Tibial artery (tissue), 4 donors: ENCODE data around the gene ZDHHC16.

Experiments
- DNase-seq, 2 donors: peaks; one replicate each; pipeline ENCODE4 v3.0.0-alpha.2; 2019
- H3K27ac ChIP-seq, 2 donors: fragments of 200-600 bp; sonication (generic) in 1 of 2; 1 replicate in 1 of 2; 2 replicates in 1 of 2; pipeline ENCODE4 v1.5.1; 2018 to 2019; ENCODE audit warnings: mild to moderate bottlenecking in 1 of 2
- H3K27me3 ChIP-seq, 2 donors: fragments of 200-600 bp; sonication (generic) in 1 of 2; one replicate each; pipeline versions ENCODE4 v1.5.1 to v1.6.0; 2016 to 2019
- H3K36me3 ChIP-seq, 3 donors: fragments of 200-600 bp; sonication (generic) in 2 of 3; one replicate each; pipeline ENCODE4 v1.5.1; 2016 to 2019; ENCODE audit warnings: mild to moderate bottlenecking in 2 of 3
- H3K4me1 ChIP-seq, 4 donors: fragments of 200-600 bp; sonication (generic) in 2 of 4; 1 replicate in 3 of 4; 2 replicates in 1 of 4; pipeline ENCODE4 v1.5.1; 2016 to 2019
- H3K4me3 ChIP-seq, 2 donors: fragments of 200-600 bp; sonication (generic) in 1 of 2; 1 replicate in 1 of 2; 2 replicates in 1 of 2; pipeline ENCODE4 v1.5.1; 2018 to 2019; ENCODE audit warnings: mild to moderate bottlenecking in 2 of 2
- H3K9me3 ChIP-seq, 3 donors: fragments of 200-600 bp; sonication (generic) in 1 of 3; one replicate each; pipeline ENCODE4 v1.5.1; 2016 to 2019
- intact Hi-C: fragments of 100-400 bp; cut with DNase I; formaldehyde crosslinking; loops from one replicate; pipeline ENCODE4 v1.15.0; 2023; ENCODE audit warnings: low total_unique reads
- TF ChIP-seq, protein P1 (sequence below), 2 experiments: fragments of 200-600 bp in 1 of 2; fragments of 450-650 bp in 1 of 2; IDR thresholded peaks; one replicate each; pipeline ENCODE4 v1.5.1; 2017 to 2019; ENCODE audit warnings: antibody characterized with exemption in 2 of 2, mild to moderate bottlenecking in 1 of 2, moderate library complexity in 1 of 2

ZDHHC16 gene

DNA sequence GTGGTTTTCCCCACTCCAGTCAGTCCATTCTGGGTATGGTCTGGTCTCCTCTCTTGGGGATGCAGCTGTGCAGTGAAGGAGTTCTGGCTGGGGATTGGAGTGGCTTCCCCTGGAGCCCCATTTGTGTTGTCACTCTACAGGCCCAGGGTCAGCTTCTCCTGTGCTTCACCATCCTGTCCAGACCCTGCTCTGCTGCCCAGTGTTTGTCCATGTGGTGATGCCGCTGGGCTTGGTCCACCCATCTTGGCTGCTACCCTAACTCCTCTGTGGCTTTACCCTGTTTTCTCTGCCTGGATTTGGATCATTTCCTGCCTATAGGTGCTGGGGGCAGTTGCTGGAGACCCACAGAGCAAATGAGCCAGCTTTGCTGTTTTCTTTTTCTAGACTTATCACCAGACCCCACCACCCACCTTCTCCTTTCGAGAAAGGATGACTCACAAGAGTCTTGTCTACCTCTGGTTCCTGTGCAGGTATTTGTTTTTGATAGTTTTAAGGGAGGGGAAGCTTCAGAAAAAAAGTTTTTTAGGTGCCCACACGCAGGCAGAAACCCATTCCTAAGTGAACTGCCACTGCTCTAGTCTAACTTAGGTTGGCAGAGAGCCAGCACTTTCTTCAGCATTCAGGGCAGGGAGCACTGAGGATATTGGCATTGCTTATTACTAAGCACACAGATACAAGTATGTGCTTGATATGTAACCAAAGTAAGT is 8.5 kb downstream of the ZDHHC16 start:
- no peaks in the 10 kb centered on the region for H3K27me3 ChIP-seq
- DNase-seq = peak in 1 of 2 donors; percentile 41
- intact Hi-C loops = no loop called here
- H3K4me3 ChIP-seq = no peak overlapping the region
- H3K9me3 ChIP-seq = no peaks in the 10 kb centered on the region
- H3K4me1 ChIP-seq = peaks cover 0 to 25% (median 14%) of the 10 kb centered on the region in 4 donors
- peaks cover 34 to 72% (median 48%) of the 10 kb centered on the region in 3 donors for H3K36me3 ChIP-seq
- H3K27ac ChIP-seq = peak overlapping the region; percentile 6 to 30
- TF ChIP-seq, protein P1, sequence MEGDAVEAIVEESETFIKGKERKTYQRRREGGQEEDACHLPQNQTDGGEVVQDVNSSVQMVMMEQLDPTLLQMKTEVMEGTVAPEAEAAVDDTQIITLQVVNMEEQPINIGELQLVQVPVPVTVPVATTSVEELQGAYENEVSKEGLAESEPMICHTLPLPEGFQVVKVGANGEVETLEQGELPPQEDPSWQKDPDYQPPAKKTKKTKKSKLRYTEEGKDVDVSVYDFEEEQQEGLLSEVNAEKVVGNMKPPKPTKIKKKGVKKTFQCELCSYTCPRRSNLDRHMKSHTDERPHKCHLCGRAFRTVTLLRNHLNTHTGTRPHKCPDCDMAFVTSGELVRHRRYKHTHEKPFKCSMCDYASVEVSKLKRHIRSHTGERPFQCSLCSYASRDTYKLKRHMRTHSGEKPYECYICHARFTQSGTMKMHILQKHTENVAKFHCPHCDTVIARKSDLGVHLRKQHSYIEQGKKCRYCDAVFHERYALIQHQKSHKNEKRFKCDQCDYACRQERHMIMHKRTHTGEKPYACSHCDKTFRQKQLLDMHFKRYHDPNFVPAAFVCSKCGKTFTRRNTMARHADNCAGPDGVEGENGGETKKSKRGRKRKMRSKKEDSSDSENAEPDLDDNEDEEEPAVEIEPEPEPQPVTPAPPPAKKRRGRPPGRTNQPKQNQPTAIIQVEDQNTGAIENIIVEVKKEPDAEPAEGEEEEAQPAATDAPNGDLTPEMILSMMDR (IDR thresholded peaks at IDR 0.05) = no peak

DNA sequence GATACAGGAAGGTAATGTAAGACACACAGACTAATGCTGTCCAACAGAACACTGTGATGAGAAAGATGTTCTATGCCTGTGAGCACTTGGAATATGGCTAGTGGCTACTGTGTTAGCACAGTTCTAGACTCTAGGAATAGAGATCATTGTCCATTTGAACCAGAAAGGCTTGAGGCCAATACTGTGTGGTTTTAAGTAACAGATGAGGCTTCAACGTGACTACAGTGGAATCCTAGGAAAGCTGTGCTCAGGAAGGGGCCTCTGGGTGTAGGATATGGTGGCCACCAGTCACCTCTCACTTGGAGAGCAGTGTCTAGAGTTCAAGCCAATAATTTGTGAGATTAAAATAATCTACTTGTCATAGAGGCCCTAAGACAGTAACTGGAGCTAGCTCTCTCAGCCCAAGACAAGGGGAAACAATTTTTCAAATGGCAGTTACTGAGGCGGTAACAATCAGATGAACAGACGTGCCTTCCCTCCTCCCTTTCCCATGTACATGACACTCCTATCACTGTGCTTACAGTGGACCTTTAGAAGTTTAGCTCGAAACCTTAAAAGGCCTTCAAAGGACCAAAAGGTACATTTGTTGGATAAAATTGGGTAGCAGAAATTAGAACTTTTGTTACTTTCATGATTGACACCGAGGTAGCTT is 10.2 kb downstream of the ZDHHC16 start:
- Histone ChIP-seq H3K4me3 (no peak overlapping the region), H3K27me3 (no peaks in the 10 kb centered on the region), H3K27ac (peak overlapping the region in 1 of 2 donors; percentile 5), H3K9me3 (no peaks in the 10 kb centered on the region), H3K36me3 (peaks cover 51 to 88% (median 65%) of the 10 kb centered on the region in 3 donors), H3K4me1 (peaks cover 0 to 15% (median 10%) of the 10 kb centered on the region in 4 donors)
- intact Hi-C loops = no loop called here
- DNase-seq = no peak
- TF ChIP-seq, protein P1 (IDR thresholded peaks at IDR 0.05) = no peak

DNA sequence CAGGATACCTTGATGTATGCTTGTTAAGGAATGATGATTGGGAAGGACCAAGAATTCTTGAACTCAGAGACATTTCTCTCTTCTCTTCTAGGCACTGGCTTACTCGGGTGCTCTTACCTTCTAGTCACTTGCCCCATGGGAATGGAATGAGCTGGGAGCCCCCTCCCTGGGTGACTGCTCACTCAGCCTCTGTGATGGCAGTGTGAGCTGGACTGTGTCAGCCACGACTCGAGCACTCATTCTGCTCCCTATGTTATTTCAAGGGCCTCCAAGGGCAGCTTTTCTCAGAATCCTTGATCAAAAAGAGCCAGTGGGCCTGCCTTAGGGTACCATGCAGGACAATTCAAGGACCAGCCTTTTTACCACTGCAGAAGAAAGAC is 10.7 kb downstream of the ZDHHC16 start:
- TF ChIP-seq, protein P1 (IDR thresholded peaks at IDR 0.05) = no peak
- H3K27ac ChIP-seq = no peak overlapping the region
- no peaks in the 10 kb centered on the region for H3K9me3 ChIP-seq
- no peaks in the 10 kb centered on the region for H3K27me3 ChIP-seq
- H3K4me3 ChIP-seq = no peak overlapping the region
- H3K36me3 ChIP-seq = peaks cover 56 to 93% (median 69%) of the 10 kb centered on the region in 3 donors
- H3K4me1 ChIP-seq = peaks cover 0 to 15% (median 10%) of the 10 kb centered on the region in 4 donors
- intact Hi-C loops = no loop called here
- DNase-seq = no peak

DNA sequence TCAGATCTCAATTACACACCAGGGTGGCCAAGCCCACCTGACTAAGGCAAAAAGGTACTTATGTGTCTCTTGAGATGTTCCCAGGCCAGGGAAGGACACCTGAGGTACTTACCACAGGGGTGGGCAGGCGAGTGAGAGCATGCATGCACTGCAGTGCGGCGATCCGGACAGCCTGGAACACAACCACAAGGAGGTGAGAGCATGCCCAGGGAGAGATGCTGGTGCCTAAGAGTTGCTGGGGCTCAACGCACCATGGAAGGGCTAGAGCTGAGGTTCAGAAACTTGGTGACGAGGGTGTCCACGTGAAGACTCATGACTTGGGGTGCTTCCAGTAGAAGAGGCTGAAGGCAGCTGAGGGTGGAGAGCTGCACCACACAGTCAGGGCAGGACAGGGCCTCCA is 13.1 kb downstream of the ZDHHC16 start:
- Histone ChIP-seq H3K4me1 (peaks cover 0 to 12% (median 6%) of the 10 kb centered on the region in 4 donors), H3K4me3 (no peak overlapping the region), H3K27ac (no peak overlapping the region), H3K27me3 (no peaks in the 10 kb centered on the region), H3K36me3 (peaks cover 74 to 94% (median 86%) of the 10 kb centered on the region in 3 donors), H3K9me3 (no peaks in the 10 kb centered on the region)
- intact Hi-C loops = no loop called here
- TF ChIP-seq, protein P1 (IDR thresholded peaks at IDR 0.05) = no peak
- no peak for DNase-seq

DNA sequence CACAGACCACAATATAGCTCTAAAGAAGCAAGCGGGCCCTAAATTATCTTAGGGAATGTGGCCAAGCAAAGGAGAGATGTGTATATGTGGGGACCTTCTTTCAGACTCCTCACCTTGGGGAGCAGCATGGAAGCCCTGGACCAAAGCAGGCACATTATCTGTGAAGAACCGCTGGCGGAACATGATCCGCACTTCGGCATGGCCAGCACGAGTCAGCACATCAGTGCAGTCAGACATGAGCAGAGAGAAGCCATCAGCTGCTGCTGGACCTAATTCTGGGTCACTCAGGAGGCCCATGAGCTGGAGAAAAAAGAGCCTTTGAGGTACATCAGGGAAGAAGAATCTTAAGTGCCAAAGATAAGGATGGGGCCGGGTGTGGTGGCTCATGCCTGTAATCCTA is 14.0 kb downstream of the ZDHHC16 start:
- Histone ChIP-seq H3K4me1 (peaks cover 0 to 4% (median 0%) of the 10 kb centered on the region in 4 donors), H3K27ac (no peak overlapping the region), H3K36me3 (peaks cover 76 to 94% (median 90%) of the 10 kb centered on the region in 3 donors), H3K9me3 (no peaks in the 10 kb centered on the region), H3K4me3 (no peak overlapping the region), H3K27me3 (no peaks in the 10 kb centered on the region)
- intact Hi-C loops = loop anchor here (5.0 kb wide), 1 partner anchor 92 kb away; no protein-coding TSS in a partner anchor
- TF ChIP-seq, protein P1 (IDR thresholded peaks at IDR 0.05) = no peak
- DNase-seq = no peak
